Measurements from ENCODE around the gene GPR89B.
"Not testable (repeated sequence)": the region's sequence is repeated elsewhere in the genome, so short reads cannot be mapped to it uniquely, and the experiment has no call there.

GPR89B gene

GRCh38 chr1:147928236-147929132 is at the start of gene GPR89B:
GPR89B (plus strand) TSS chr1:147928420; CDS start chr1:147928537, 117 bp downstream.
- peak; percentile 87 for DNase-seq

GRCh38 chr1:147879911-147880310 is 48.3 kb upstream of the GPR89B start:
- no peak for DNase-seq

- no peak for DNase-seq
Measured at GRCh38 chr1:147882535-147882934, 45.7 kb upstream of the GPR89B start.

- peak; percentile 42 for DNase-seq
Measured at GRCh38 chr1:147890177-147890790, 37.9 kb upstream of the GPR89B start.

- no peak for DNase-seq
Measured at GRCh38 chr1:147891088-147891487, 37.1 kb upstream of the GPR89B start.

GRCh38 chr1:147892216-147892615 is 36.0 kb upstream of the GPR89B start:
- DNase-seq = no peak

GRCh38 chr1:147892731-147893214 is 35.4 kb upstream of the GPR89B start:
- DNase-seq = peak; percentile 48

GRCh38 chr1:147895123-147895522 is 33.1 kb upstream of the GPR89B start:
- no peak for DNase-seq

- peak; percentile 63 for DNase-seq
Measured at GRCh38 chr1:147897029-147897752, 31.0 kb upstream of the GPR89B start.

- no peak for DNase-seq
Measured at GRCh38 chr1:147897789-147898188, 30.4 kb upstream of the GPR89B start.

GRCh38 chr1:147902253-147902845 is 25.9 kb upstream of the GPR89B start, which contains the start of gene GJA8:
GJA8 (plus strand) TSS chr1:147902795; CDS start chr1:147907956, 5,161 bp downstream.
- no peak for DNase-seq

- DNase-seq = no peak
Measured at GRCh38 chr1:147904726-147905125, 23.5 kb upstream of the GPR89B start.

- no peak for DNase-seq
Measured at GRCh38 chr1:147907786-147908509, 20.3 kb upstream of the GPR89B start.

- no peak for DNase-seq
Measured at GRCh38 chr1:147912553-147912952, 15.7 kb upstream of the GPR89B start.

- DNase-seq = no peak
Measured at GRCh38 chr1:147913362-147913942, 14.8 kb upstream of the GPR89B start.

GRCh38 chr1:147919896-147920295 is 8.3 kb upstream of the GPR89B start:
- no peak for DNase-seq

- no peak for DNase-seq
Measured at GRCh38 chr1:147924813-147925212, 3.4 kb upstream of the GPR89B start.

GRCh38 chr1:147927215-147927614 is 1.0 kb upstream of the GPR89B start:
- DNase-seq = not testable (repeated sequence)

GRCh38 chr1:147927689-147928088 is 531 bp upstream of the GPR89B start:
- not testable (repeated sequence) for DNase-seq

- DNase-seq = not testable (repeated sequence)
Measured at GRCh38 chr1:147931137-147931536, 2.9 kb downstream of the GPR89B start.

GRCh38 chr1:147935296-147935695 is 7.1 kb downstream of the GPR89B start:
- DNase-seq = not testable (repeated sequence)

- not testable (repeated sequence) for DNase-seq
Measured at GRCh38 chr1:147940456-147940855, 12.2 kb downstream of the GPR89B start.
